Skeletal muscle tissue (tissue), 4 donors: ENCODE results near the gene EMILIN1. TPM values are rescaled to one million over a fixed set of nuclear protein-coding genes. Genes with fewer than 3 reads are reported as not detected.
A peak's percentile ranks its signal among the peaks of the same experiment; 100 is the strongest.

Experiments
- H3K27ac ChIP-seq: one replicate; pipeline ENCODE4 v1.7.0; 2013; ENCODE audit warnings: mild to moderate bottlenecking, low read depth, low read length, inconsistent platforms
- H3K27me3 ChIP-seq, 3 donors: one replicate each; pipeline ENCODE4 v1.7.0; 2013; ENCODE audit warnings: low read length in 3 of 3; ENCODE audit not compliant: control insufficient read depth in 3 of 3, insufficient read depth in 3 of 3
- H3K36me3 ChIP-seq, 3 donors: one replicate each; pipeline ENCODE4 v1.7.0; 2013; ENCODE audit warnings: low read length in 3 of 3; ENCODE audit not compliant: control insufficient read depth in 3 of 3, insufficient read depth in 3 of 3
- H3K4me1 ChIP-seq, 3 donors: one replicate each; pipeline ENCODE4 v1.7.0; 2013; ENCODE audit warnings: low read length in 3 of 3, mild to moderate bottlenecking in 3 of 3; ENCODE audit not compliant: control insufficient read depth in 3 of 3, insufficient read depth in 3 of 3
- H3K4me3 ChIP-seq, 3 donors: one replicate each; pipeline ENCODE4 v1.7.0; 2013; ENCODE audit warnings: low read length in 3 of 3
- H3K9ac ChIP-seq, 3 donors: one replicate each; pipeline ENCODE4 v1.7.0; 2013; ENCODE audit warnings: low read length in 3 of 3, mild to moderate bottlenecking in 3 of 3, moderate library complexity in 2 of 3, low read depth in 1 of 3
- H3K9me3 ChIP-seq, 3 donors: one replicate each; pipeline ENCODE4 v1.7.0; 2013; ENCODE audit warnings: low read length in 3 of 3; ENCODE audit not compliant: control insufficient read depth in 3 of 3
- total RNA-seq: library from RNA; depleted of rRNA; stranded (reverse); fragments of >200 nt; gene quantifications from one replicate; pipeline ENCODE4 v1.2.3, GENCODE V29; 2014
- donor health status: Osteomylitis.

Gene EMILIN1
- total RNA-seq = 61.6 TPM

GRCh38 chr2:27078267-27079194 is at the start of gene EMILIN1:
TSS of gene EMILIN1 (plus strand) at chr2:27078615. CDS start at chr2:27079066, 451 bp downstream.
- peaks cover 0 to 5% (median 0%) of the 10 kb centered on the region in 3 donors for H3K27me3 ChIP-seq
- peaks cover 38 to 62% (median 41%) of the 10 kb centered on the region in 3 donors for H3K4me1 ChIP-seq
- peak within 1 kb of the TSS; percentile 72 for H3K27ac ChIP-seq
- H3K9me3 ChIP-seq = no peaks in the 10 kb centered on the region
- peak within 1 kb of the TSS; percentile 57 to 80 (median 69) for H3K9ac ChIP-seq
- H3K36me3 ChIP-seq = no peaks in the 10 kb centered on the region
- H3K4me3 ChIP-seq = peak within 1 kb of the TSS; percentile 51 to 75 (median 54)

- Histone ChIP-seq H3K4me3 (no peak overlapping the region), H3K36me3 (peaks cover 19 to 33% (median 21%) of the 10 kb centered on the region in 3 donors), H3K27me3 (no peaks in the 10 kb centered on the region)
Measured at GRCh38 chr2:27029051-27029450, 49.4 kb upstream of the EMILIN1 start.

GRCh38 chr2:27032495-27033252 is 45.7 kb upstream of the EMILIN1 start, which contains the start of gene TMEM214:
TSS of gene TMEM214 (plus strand) at chr2:27032965. CDS start at chr2:27033016, 51 bp downstream.
- Histone ChIP-seq H3K4me1 (peaks cover 16 to 30% (median 23%) of the 10 kb centered on the region in 3 donors), H3K4me3 (peak within 1 kb of the TSS; percentile 96 to 99 (median 98)), H3K27me3 (no peaks in the 10 kb centered on the region), H3K9ac (peak within 1 kb of the TSS; percentile 92 to 98 (median 97)), H3K9me3 (no peaks in the 10 kb centered on the region), H3K36me3 (peaks cover 31 to 35% (median 31%) of the 10 kb centered on the region in 3 donors), H3K27ac (peak within 1 kb of the TSS; percentile 78)

More at GRCh38 chr2:27029051-27029450, 49.4 kb upstream of the EMILIN1 start:
- H3K4me1 ChIP-seq = peaks cover 24 to 42% (median 41%) of the 10 kb centered on the region in 3 donors
- H3K9ac ChIP-seq = no peak overlapping the region
- H3K27ac ChIP-seq = no peak overlapping the region
- H3K9me3 ChIP-seq = no peaks in the 10 kb centered on the region

GRCh38 chr2:27033253-27033852 is 45.1 kb upstream of the EMILIN1 start:
- peak overlapping the region; percentile 78 for H3K27ac ChIP-seq
- H3K4me3 ChIP-seq = peak overlapping the region; percentile 96 to 99 (median 98)
- peaks cover 35 to 41% (median 36%) of the 10 kb centered on the region in 3 donors for H3K36me3 ChIP-seq
- H3K27me3 ChIP-seq = no peaks in the 10 kb centered on the region
- peaks cover 16 to 28% (median 21%) of the 10 kb centered on the region in 3 donors for H3K4me1 ChIP-seq
- no peaks in the 10 kb centered on the region for H3K9me3 ChIP-seq
- peak overlapping the region; percentile 92 to 98 (median 97) for H3K9ac ChIP-seq

GRCh38 chr2:27038012-27038411 is 40.4 kb upstream of the EMILIN1 start:
- Histone ChIP-seq H3K36me3 (peaks cover 61 to 67% (median 62%) of the 10 kb centered on the region in 3 donors), H3K27ac (no peak overlapping the region), H3K4me1 (peaks cover 19 to 34% (median 26%) of the 10 kb centered on the region in 3 donors)

GRCh38 chr2:27038631-27039339 is 39.6 kb upstream of the EMILIN1 start:
- H3K4me3 ChIP-seq = no peak overlapping the region
- peaks cover 13 to 27% (median 18%) of the 10 kb centered on the region in 3 donors for H3K4me1 ChIP-seq
- no peaks in the 10 kb centered on the region for H3K9me3 ChIP-seq
- H3K9ac ChIP-seq = no peak overlapping the region
- H3K36me3 ChIP-seq = peaks cover 61 to 67% (median 62%) of the 10 kb centered on the region in 3 donors
- no peaks in the 10 kb centered on the region for H3K27me3 ChIP-seq
- no peak overlapping the region for H3K27ac ChIP-seq

More at GRCh38 chr2:27038012-27038411, 40.4 kb upstream of the EMILIN1 start:
- Histone ChIP-seq H3K9ac (no peak overlapping the region), H3K27me3 (no peaks in the 10 kb centered on the region), H3K4me3 (no peak overlapping the region), H3K9me3 (no peaks in the 10 kb centered on the region)

- H3K9ac ChIP-seq = no peak overlapping the region
- peaks cover 61 to 67% (median 62%) of the 10 kb centered on the region in 3 donors for H3K36me3 ChIP-seq
- no peak overlapping the region for H3K4me3 ChIP-seq
Measured at GRCh38 chr2:27039426-27039825, 39.0 kb upstream of the EMILIN1 start.

GRCh38 chr2:27039871-27040270 is 38.5 kb upstream of the EMILIN1 start:
- H3K9me3 ChIP-seq = no peaks in the 10 kb centered on the region
- H3K27me3 ChIP-seq = no peaks in the 10 kb centered on the region
- H3K36me3 ChIP-seq = peaks cover 60 to 66% (median 61%) of the 10 kb centered on the region in 3 donors
- H3K4me3 ChIP-seq = no peak overlapping the region
- no peak overlapping the region for H3K9ac ChIP-seq
- H3K4me1 ChIP-seq = peaks cover 4 to 16% (median 14%) of the 10 kb centered on the region in 3 donors
- H3K27ac ChIP-seq = no peak overlapping the region

More at GRCh38 chr2:27039426-27039825, 39.0 kb upstream of the EMILIN1 start:
- Histone ChIP-seq H3K4me1 (peaks cover 6 to 20% (median 14%) of the 10 kb centered on the region in 3 donors), H3K27ac (no peak overlapping the region), H3K27me3 (no peaks in the 10 kb centered on the region), H3K9me3 (no peaks in the 10 kb centered on the region)

- Histone ChIP-seq H3K9ac (no peak overlapping the region), H3K4me1 (peaks cover 3 to 13% (median 11%) of the 10 kb centered on the region in 3 donors), H3K4me3 (no peak overlapping the region), H3K9me3 (no peaks in the 10 kb centered on the region), H3K27ac (no peak overlapping the region), H3K27me3 (no peaks in the 10 kb centered on the region), H3K36me3 (peaks cover 56 to 62% (median 57%) of the 10 kb centered on the region in 3 donors)
Measured at GRCh38 chr2:27040282-27040681, 38.1 kb upstream of the EMILIN1 start.
